Cardiac fibroblast (primary cell): ENCODE measurements around the gene MED19.
"Not testable (repeated sequence)": the region's sequence is repeated elsewhere in the genome, so short reads cannot be mapped to it uniquely, and the experiment has no call there.

Source experiments
- DNase-seq, 2 donors: peaks; one replicate each; pipeline versions ENCODE4 v3.0.0 to v3.0.0-alpha.2; 2010; ENCODE audit warnings: low read depth in 2 of 2
- H3K4me3 ChIP-seq, 2 donors: replicated peaks in 1 of 2; 1 replicate in 1 of 2; 2 replicates in 1 of 2; pipeline ENCODE4 v1.5.1; 2011; ENCODE audit warnings: low read depth in 2 of 2, low read length in 2 of 2, mild to moderate bottlenecking in 2 of 2, moderate library complexity in 1 of 2
- CTCF ChIP-seq: IDR thresholded peaks from one replicate; pipeline ENCODE4 v1.5.1; 2011; ENCODE audit warnings: low read depth, mild to moderate bottlenecking, low read length, inconsistent platforms

The MED19 gene

GRCh38 chr11:57704932-57705331 is 7.1 kb downstream of the MED19 start:
- H3K4me3 ChIP-seq: no peak overlapping the region
- DNase-seq: no peak
- no peak for TF ChIP-seq CTCF

- DNase-seq: no peak
- no peak for TF ChIP-seq CTCF
- H3K4me3 ChIP-seq: no peak overlapping the region
Measured at GRCh38 chr11:57703341-57703740, 8.7 kb downstream of the MED19 start.

GRCh38 chr11:57700425-57700824 is 11.6 kb downstream of the MED19 start:
- TF ChIP-seq CTCF: no peak
- no peak overlapping the region for H3K4me3 ChIP-seq
- no peak for DNase-seq

- DNase-seq: no peak
- TF ChIP-seq CTCF: no peak
Measured at GRCh38 chr11:57699813-57700212, 12.2 kb downstream of the MED19 start.

GRCh38 chr11:57698843-57699365 is 13.1 kb downstream of the MED19 start:
- TF ChIP-seq CTCF: no peak
- no peak for DNase-seq
- H3K4me3 ChIP-seq: no peak overlapping the region

More at GRCh38 chr11:57699813-57700212, 12.2 kb downstream of the MED19 start:
- H3K4me3 ChIP-seq: no peak overlapping the region

- not testable (repeated sequence) for DNase-seq, H3K4me3 ChIP-seq
Measured at GRCh38 chr11:57690474-57690873, 21.5 kb downstream of the MED19 start.

GRCh38 chr11:57681168-57681567 is 30.8 kb downstream of the MED19 start:
- no peak for DNase-seq
- TF ChIP-seq CTCF: no peak
- no peak overlapping the region for H3K4me3 ChIP-seq

GRCh38 chr11:57680552-57680874 is 31.5 kb downstream of the MED19 start:
- H3K4me3 ChIP-seq: no peak overlapping the region
- peak; percentile 45 to 49 for DNase-seq
- no peak for TF ChIP-seq CTCF
